Adipocyte (in vitro differentiated cells): ENCODE results near the gene CERK.
"Not testable (repeated sequence)": the region's sequence is repeated elsewhere in the genome, so short reads cannot be mapped to it uniquely, and the experiment has no call there.

Experiments used
- DNase-seq: peaks from one replicate; pipeline ENCODE4 v3.0.0-alpha.2; 2015; ENCODE audit warnings: low read depth
- H3K27me3 ChIP-seq: replicated peaks from 2 replicates; pipeline ENCODE4 v1.7.0; 2013; ENCODE audit warnings: mild to moderate bottlenecking, low read length, moderate library complexity; ENCODE audit not compliant: control insufficient read depth, insufficient read depth
- H3K36me3 ChIP-seq: 2 replicates; pipeline ENCODE4 v1.7.0; 2013; ENCODE audit warnings: low read length, mild to moderate bottlenecking, moderate library complexity; ENCODE audit not compliant: control insufficient read depth, insufficient read depth, severe bottlenecking
- H3K4me1 ChIP-seq: 2 replicates; pipeline ENCODE4 v1.7.0; 2013; ENCODE audit warnings: mild to moderate bottlenecking, low read length, moderate library complexity; ENCODE audit not compliant: control insufficient read depth, insufficient read depth
- H3K4me3 ChIP-seq: 2 replicates; pipeline ENCODE4 v1.7.0; 2013; ENCODE audit warnings: mild to moderate bottlenecking, low read length, moderate library complexity
- H3K9ac ChIP-seq: 2 replicates; pipeline ENCODE4 v1.7.0; 2013; ENCODE audit warnings: mild to moderate bottlenecking, low read length, moderate library complexity
- H3K9me3 ChIP-seq: 2 replicates; pipeline ENCODE4 v1.7.0; 2013; ENCODE audit warnings: mild to moderate bottlenecking, low read length, moderate library complexity; ENCODE audit not compliant: control insufficient read depth

Gene CERK

DNA sequence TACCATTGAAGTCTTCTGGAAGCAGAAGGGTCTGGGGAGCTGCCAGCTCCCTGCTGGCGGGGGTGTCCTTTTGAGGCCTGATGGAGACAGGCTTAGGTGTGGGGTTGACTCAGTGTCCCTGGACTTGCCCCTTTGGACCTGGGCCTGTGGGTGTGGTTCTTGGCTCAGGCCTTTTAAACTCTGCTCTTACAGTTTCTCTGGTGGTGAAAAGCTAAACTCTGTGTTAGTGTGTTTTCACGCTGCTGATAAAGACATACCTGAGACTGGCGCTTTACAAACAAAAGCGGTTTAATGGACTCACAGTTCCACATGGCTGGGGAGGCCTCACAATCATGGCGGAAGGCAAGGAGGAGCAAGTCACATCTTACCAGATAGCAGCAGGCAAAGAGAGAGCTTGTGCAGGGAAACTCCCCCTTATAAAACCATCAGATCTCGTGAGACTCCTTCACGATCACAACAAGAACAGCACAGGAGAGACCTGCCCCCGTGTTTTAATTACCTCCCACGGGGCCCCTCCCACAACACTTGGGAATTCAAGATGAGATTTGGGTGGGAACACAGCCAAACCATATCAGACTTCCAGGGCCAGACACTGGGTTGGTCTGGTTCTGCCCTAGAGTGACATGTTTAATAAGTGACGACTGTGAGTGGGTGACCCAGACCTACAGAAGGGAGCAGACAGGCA, 91.4 kb downstream of the CERK start:
- Histone ChIP-seq H3K9ac (no peak overlapping the region), H3K36me3 (peaks cover 3% of the 10 kb centered on the region), H3K4me3 (no peak overlapping the region), H3K27me3 (no peaks in the 10 kb centered on the region), H3K9me3 (no peaks in the 10 kb centered on the region), H3K4me1 (peaks cover 6% of the 10 kb centered on the region)
- DNase-seq: no peak

DNA sequence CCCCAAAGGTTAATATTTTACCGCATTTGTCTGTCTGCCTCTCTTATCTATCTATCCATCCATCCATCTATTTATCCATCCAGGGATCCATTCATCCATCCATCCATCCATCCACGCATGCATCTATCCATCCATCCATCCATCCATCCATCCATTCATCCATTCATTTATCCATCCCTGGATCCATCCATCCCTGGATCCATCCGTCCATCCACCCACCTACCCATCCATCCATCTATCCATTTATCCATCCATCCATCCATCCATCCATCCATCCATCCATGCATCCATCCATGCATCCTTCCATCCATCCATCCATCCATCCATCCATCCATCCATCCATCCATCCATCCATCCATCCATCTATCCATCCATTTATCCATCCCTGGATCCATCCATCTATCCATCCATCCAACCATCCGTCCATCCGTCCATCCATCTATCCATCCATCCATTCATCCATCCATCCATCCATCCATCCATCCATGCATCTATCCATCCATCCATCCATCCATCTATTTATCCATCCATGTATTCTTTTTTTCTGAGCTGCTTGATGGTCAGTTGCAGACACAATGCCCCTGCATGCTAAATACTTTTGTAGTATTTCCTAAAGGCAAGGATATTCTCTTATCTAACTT, 95.1 kb downstream of the CERK start:
- H3K36me3 ChIP-seq, H3K27me3 ChIP-seq, H3K4me3 ChIP-seq, H3K9me3 ChIP-seq, DNase-seq, H3K9ac ChIP-seq: not testable (repeated sequence)
- peaks cover 11% of the 10 kb centered on the region for H3K4me1 ChIP-seq

DNA sequence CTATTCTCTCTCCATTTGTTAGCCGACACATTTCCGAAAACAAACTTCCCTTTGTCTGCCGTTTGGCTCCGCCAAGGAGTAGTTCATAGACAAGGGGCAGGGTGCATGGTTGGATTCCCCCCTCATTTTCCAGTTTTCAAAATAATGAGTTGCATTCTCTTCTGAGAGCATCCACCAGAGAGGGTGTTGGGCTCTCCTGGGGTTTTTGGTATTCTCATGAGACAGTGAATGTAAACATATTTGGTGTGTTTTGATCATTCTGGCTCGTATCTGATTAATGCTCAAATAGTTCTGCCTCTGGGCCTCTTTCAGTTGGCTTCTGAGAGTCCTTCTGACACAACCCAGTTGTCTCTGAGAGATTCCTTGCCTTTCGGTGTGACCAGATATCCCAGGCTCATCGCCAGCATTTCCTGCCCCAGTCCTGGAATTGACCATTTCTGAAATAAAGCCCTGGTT, 96.2 kb downstream of the CERK start:
- no peak for DNase-seq
- Histone ChIP-seq H3K4me3 (no peak overlapping the region), H3K4me1 (peaks cover 11% of the 10 kb centered on the region), H3K9me3 (no peaks in the 10 kb centered on the region), H3K27me3 (no peaks in the 10 kb centered on the region), H3K9ac (no peak overlapping the region), H3K36me3 (no peaks in the 10 kb centered on the region)

DNA sequence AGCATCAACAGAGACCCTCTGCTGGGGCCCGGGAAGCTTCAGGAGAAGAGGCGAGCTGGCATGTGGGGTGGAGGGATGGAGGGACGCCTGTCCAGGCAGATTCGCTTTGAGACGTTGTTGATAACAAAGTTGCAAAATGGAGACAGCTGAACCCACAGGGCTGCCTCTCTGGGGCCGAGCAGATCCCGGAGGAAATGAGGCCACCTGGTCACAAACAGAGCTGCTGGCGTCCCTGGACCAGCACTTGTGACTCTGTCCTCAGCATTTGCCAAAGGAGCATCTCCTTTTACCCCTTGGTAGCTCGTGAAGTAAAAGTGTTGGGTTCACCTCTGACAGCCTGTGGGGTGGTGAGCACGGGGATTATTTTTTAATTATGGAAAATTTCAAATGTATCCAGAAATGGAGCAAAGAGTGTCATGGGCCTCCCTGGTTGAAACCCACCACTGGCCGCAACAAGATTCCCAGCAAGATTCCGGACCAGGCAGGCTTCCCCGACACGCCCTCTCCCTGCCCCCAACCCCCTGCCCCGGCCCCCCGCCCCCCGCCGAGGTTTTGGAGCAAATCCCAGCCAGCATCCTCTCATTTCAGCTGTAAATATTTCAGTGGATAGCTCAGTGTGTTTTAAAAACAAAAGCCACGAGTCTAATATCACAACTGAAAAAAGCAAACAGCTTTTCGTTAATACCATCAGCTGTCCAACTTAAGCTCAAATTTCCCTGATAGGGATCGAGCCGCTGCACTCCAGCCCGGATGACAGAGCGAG, 97.6 kb downstream of the CERK start:
- no peak for DNase-seq
- Histone ChIP-seq H3K9me3 (no peaks in the 10 kb centered on the region), H3K4me1 (peaks cover 15% of the 10 kb centered on the region), H3K9ac (no peak overlapping the region), H3K4me3 (no peak overlapping the region), H3K36me3 (no peaks in the 10 kb centered on the region), H3K27me3 (no peaks in the 10 kb centered on the region)

DNA sequence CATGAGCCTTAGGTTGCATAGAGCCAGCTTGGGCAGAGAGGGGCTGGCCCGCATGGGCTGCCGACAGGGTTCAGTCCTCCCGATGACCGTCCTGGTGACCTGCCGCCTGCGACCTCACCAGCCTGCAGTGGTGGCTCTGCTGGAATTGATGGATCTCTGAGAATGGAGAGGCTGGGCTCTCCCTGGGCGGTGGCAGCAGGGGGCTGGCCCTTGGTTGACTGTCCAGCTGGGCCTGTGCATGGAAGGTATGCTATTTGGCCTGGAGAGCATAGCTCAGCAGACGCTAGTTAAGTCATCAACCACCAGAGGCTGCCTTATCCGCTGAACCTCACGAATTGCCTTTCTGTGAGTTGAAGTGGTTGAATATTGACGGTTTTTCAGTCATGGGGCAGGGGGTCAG, 98.2 kb downstream of the CERK start:
- H3K36me3 ChIP-seq: no peaks in the 10 kb centered on the region
- no peak overlapping the region for H3K4me3 ChIP-seq
- no peaks in the 10 kb centered on the region for H3K27me3 ChIP-seq
- H3K9ac ChIP-seq: no peak overlapping the region
- H3K9me3 ChIP-seq: no peaks in the 10 kb centered on the region
- no peak for DNase-seq
- H3K4me1 ChIP-seq: peaks cover 15% of the 10 kb centered on the region

DNA sequence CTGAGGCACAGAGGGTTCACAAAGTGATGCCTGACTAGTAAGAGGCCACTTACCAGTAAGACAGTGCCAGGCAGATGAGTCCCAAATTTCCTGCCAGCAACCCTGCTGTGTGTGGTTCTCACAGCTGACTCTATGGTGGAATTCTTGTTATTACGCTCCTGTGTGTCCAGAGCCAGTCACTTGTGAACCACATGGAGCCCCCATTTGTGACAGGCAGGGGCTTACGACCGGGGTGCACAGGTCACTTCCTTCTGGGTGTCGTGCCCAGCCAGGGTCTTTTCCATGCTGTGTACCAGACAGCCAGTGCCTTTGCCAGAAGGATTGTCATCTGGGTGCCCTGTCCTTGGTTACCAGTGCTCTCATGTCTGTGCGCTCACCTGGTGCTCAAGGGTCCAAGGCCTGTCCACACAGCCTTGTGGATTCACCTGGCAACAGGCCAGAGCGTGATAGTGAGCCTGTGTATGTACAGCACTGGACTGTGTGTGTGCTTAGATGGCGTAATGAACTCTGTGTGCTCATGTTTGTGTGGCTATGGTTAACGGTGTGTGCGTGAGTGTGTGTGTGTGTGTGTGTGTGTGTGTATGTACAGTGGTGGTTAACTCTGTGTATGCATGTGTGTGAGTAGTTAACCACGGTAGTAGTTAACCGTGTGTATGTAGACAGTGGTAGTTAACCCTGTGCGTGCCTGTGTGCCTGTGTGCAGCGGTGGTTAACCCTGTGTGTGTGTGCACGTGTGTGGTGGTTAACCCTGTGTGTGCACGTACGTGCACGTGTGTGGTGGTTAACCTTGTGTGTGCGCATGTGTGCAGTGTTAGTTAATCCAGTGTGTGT, 99.2 kb downstream of the CERK start:
- Histone ChIP-seq H3K9me3 (no peaks in the 10 kb centered on the region), H3K9ac (no peak overlapping the region), H3K27me3 (no peaks in the 10 kb centered on the region), H3K4me3 (no peak overlapping the region), H3K36me3 (no peaks in the 10 kb centered on the region), H3K4me1 (peaks cover 15% of the 10 kb centered on the region)
- DNase-seq: no peak

DNA sequence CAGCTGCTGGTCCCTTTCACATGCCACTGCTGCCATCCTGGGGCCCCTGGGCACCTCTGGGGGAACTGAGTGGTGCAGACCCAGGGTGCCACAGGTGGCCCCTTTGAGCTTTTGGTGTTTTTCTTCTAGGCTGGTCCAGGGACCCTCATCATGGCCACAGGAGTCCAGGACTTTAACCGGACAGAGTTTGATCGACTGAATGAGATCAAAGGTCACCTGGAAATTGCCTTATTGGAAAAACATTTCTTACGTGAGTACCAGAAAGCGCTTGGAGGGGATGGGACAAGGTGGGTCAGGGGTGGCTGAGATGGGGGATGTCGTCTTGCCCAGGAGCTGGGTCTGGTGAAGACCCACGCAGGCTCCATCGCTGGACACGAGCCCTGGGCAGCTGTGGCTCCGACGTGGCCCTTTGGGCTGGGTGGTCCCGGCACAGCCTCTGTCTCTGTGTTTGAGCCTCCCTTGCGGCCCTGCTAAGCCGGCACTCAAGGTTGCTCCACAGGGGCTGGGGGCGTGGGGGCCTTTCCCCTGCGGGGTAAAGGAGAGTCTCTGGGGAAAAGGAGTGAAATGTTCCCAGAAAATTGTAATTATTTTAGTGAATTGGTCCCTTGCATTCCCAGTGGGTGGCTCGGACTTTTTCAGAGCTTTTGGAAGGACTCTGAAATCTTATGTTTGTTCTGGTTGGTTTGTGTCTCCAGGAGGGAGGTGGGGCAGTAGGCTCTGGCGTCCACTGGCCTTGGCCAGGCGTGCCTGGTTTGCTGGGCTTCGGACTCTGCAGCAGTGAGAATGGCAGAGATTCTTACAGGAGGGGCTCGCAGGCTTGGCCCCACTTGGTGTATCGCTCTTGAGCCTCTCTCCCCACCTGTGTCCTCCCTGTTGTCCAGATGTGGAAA, 100.1 kb downstream of the CERK start:
- Histone ChIP-seq H3K27me3 (no peaks in the 10 kb centered on the region), H3K9ac (no peak overlapping the region), H3K4me1 (peaks cover 15% of the 10 kb centered on the region), H3K9me3 (no peaks in the 10 kb centered on the region), H3K4me3 (no peak overlapping the region), H3K36me3 (no peaks in the 10 kb centered on the region)
- no peak for DNase-seq

DNA sequence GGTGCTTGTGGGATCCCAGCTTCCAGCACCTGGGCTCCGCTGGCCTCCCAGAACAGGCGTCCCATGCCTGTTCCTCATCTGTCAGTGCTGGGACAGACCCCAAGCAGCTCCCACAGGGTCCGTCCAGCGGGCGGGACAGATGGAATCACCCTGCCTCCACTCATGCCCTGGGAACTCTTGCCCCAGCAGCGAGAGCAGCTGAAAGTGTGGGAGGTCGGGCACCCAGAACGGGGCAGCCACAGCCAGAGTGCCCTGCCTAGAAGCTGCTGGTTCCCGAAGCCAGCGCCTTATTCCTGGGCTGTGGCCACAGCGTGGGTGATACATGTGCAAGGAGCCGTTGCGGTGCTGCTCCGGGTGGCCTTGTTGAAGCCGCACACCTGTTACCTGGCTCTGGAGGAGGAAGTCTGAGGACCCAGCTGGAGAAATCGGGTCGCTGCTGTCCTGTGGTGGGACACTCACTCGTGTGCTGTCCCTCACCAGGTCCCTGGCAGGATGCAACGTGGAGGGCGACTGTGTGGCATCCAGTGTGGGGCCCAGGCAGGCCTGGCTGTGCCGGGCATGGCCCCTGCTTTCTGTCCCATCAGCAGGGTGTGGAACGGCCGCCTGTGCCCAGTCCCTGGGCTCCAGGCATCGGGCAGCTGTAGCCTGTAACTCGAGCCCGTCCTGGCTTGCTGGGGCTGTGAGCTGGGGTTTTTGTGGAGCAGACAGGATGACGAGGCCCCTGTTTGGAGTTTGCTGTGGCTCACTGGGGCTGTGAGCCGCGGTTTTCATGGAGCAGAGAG, 101.6 kb downstream of the CERK start:
- Histone ChIP-seq H3K4me3 (no peak overlapping the region), H3K9ac (no peak overlapping the region), H3K9me3 (no peaks in the 10 kb centered on the region), H3K27me3 (no peaks in the 10 kb centered on the region), H3K36me3 (no peaks in the 10 kb centered on the region), H3K4me1 (peaks cover 8% of the 10 kb centered on the region)
- no peak for DNase-seq

DNA sequence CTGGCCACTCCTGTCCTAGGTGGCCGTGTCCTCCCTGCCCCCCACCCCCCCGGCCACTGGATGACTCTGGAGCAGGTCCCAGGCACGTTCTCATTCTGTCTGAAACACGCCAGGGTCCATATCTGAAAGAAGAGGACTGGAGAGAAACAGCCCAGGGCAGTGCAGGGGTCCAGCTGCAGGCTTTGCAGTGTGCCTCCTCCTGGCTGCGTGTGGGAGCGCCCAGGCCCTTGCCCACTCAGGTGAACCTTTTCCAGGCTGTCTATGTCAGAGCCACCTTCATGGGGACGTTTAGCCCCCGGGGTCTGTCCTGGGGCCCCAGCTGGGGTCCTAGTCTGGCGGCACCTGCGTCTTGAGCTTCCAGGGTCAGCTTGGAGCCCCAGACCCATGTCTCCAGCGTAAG, 102.3 kb downstream of the CERK start:
- H3K9ac ChIP-seq: no peak overlapping the region
- no peak overlapping the region for H3K4me3 ChIP-seq
- H3K36me3 ChIP-seq: no peaks in the 10 kb centered on the region
- no peaks in the 10 kb centered on the region for H3K27me3 ChIP-seq
- peaks cover 8% of the 10 kb centered on the region for H3K4me1 ChIP-seq
- no peak for DNase-seq
- no peaks in the 10 kb centered on the region for H3K9me3 ChIP-seq
